Brain microvascular endothelial cell (primary cell): ENCODE measurements around the gene PDF.
"Not testable (repeated sequence)": the region's sequence is repeated elsewhere in the genome, so short reads cannot be mapped to it uniquely, and the experiment has no call there.

ENCODE experiments used
- DNase-seq: peaks from one replicate; pipeline ENCODE4 v3.0.0-alpha.2; 2020
- H3K27ac ChIP-seq: fragments of 250-450 bp; sonication (Bioruptor Pico); 2 replicates; pipeline ENCODE4 v1.5.1; 2020; ENCODE audit warnings: mild to moderate bottlenecking, moderate library complexity
- H3K27me3 ChIP-seq: fragments of 250-450 bp; sonication (Bioruptor Pico); replicated peaks from 2 replicates; pipeline ENCODE4 v1.5.1; 2020; ENCODE audit warnings: mild to moderate bottlenecking
- H3K36me3 ChIP-seq: fragments of 250-450 bp; sonication (Bioruptor Pico); replicated peaks from 2 replicates; pipeline ENCODE4 v1.5.1; 2020; ENCODE audit warnings: mild to moderate bottlenecking
- H3K4me3 ChIP-seq: 2 replicates; pipeline ENCODE4 v1.5.1; 2011; ENCODE audit warnings: low read depth, mild to moderate bottlenecking, control low read depth, low read length, moderate library complexity
- in situ Hi-C: cut with HindIII; loops from 2 replicates; pipeline ENCODE4 v1.10.0; 2017; ENCODE audit warnings: low sequenced_read_pairs, low pct_ligation_motif_present
- TF ChIP-seq, protein P1 (sequence below): IDR thresholded peaks from 2 replicates; pipeline ENCODE4 v1.5.1; 2011; ENCODE audit warnings: low read depth, mild to moderate bottlenecking, moderate library complexity, low read length, control low read depth, inconsistent platforms; ENCODE audit errors: missing control alignments

PDF gene

DNA sequence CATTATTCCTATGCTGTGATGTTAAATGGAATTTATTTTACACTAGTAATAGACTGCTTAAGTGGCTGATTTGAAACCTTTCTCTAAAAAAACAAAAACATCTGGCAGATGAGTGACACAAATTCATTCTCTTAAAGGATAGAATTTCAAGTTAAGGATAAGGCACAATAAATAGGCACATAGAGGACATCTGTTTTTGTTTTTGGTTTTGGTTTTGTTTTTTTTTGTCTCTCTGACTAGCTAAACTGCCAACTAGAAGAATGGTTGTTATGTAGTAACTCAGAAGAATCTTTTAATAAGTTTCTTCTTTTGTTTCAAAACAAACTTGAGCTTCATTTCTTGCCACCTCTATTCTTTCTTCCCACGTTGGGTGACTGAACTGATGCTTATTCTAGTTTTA, 24.4 kb downstream of the PDF start:
- TF ChIP-seq, protein P1, sequence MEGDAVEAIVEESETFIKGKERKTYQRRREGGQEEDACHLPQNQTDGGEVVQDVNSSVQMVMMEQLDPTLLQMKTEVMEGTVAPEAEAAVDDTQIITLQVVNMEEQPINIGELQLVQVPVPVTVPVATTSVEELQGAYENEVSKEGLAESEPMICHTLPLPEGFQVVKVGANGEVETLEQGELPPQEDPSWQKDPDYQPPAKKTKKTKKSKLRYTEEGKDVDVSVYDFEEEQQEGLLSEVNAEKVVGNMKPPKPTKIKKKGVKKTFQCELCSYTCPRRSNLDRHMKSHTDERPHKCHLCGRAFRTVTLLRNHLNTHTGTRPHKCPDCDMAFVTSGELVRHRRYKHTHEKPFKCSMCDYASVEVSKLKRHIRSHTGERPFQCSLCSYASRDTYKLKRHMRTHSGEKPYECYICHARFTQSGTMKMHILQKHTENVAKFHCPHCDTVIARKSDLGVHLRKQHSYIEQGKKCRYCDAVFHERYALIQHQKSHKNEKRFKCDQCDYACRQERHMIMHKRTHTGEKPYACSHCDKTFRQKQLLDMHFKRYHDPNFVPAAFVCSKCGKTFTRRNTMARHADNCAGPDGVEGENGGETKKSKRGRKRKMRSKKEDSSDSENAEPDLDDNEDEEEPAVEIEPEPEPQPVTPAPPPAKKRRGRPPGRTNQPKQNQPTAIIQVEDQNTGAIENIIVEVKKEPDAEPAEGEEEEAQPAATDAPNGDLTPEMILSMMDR, result no peak
- no peaks in the 10 kb centered on the region for H3K36me3 ChIP-seq
- H3K27ac ChIP-seq, result no peak overlapping the region
- H3K4me3 ChIP-seq, result no peak overlapping the region
- in situ Hi-C loops, result no loop called here
- H3K27me3 ChIP-seq, result no peaks in the 10 kb centered on the region
- no peak for DNase-seq

DNA sequence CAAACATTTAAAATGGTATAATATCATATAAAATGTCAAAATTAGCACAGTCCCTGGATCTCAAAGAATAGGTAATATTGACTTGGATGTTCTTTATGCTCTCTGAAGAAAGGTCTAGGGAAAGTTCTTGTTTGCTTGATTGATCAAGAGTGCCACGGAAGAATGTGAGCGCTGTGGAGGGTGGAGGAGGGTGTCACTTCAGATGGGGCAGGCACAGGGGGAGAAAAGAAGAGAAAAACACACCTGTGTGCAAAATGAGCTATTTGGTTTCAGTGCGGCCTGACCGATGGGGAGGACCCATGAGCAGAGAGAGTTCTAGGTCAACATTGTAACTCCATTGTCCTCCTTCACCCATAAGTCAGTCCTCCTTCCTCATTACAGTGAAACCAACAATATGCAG, 28.1 kb downstream of the PDF start:
- TF ChIP-seq, protein P1, result no peak
- in situ Hi-C loops, result no loop called here
- no peak for DNase-seq
- H3K4me3 ChIP-seq, result no peak overlapping the region
- peaks cover 12% of the 10 kb centered on the region for H3K36me3 ChIP-seq
- no peak overlapping the region for H3K27ac ChIP-seq
- H3K27me3 ChIP-seq, result no peaks in the 10 kb centered on the region

DNA sequence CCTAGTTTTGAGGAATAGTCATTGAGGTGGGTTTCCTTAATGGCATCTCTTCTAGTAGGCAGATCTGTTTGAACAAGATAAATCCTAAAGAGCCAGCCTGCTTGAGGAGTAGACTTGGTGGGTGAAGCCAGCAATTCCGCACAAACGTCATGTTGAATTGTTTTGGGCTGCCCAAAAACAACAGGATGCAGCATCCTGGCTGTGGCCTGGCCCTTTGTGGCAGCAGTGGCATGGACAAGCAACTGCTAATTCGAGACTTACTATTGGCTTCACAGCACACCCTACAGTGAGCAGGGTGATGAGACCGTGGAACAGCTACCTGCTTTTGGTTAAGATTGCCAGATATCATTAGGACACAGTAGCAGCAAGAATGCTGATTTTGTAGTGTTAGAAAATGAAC, 28.5 kb downstream of the PDF start:
- Histone ChIP-seq H3K36me3 (peaks cover 12% of the 10 kb centered on the region), H3K4me3 (no peak overlapping the region), H3K27ac (no peak overlapping the region), H3K27me3 (no peaks in the 10 kb centered on the region)
- TF ChIP-seq, protein P1, result no peak
- in situ Hi-C loops, result no loop called here
- no peak for DNase-seq

DNA sequence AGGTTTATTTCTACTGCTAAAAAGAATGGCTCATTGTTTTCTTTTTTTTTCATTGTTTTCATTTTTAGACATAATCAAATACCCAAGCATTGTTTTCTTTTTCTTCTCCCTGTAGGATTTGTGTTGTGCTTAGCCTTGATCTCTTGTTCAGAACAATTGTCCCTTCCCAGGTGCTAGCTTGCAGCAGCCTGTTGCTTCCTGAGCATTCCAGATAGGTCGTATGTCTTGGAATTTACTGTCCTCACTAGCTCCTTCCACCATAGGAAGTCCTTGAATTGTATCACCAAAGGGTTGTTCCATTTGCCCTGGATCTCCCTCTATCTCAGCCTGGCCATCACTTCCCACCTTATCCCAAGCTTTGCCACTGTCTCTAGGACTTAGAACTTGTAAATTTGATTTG, 29.2 kb downstream of the PDF start:
- Histone ChIP-seq H3K27ac (no peak overlapping the region), H3K36me3 (peaks cover 12% of the 10 kb centered on the region), H3K27me3 (no peaks in the 10 kb centered on the region), H3K4me3 (no peak overlapping the region)
- in situ Hi-C loops, result no loop called here
- TF ChIP-seq, protein P1, result no peak
- DNase-seq, result no peak

DNA sequence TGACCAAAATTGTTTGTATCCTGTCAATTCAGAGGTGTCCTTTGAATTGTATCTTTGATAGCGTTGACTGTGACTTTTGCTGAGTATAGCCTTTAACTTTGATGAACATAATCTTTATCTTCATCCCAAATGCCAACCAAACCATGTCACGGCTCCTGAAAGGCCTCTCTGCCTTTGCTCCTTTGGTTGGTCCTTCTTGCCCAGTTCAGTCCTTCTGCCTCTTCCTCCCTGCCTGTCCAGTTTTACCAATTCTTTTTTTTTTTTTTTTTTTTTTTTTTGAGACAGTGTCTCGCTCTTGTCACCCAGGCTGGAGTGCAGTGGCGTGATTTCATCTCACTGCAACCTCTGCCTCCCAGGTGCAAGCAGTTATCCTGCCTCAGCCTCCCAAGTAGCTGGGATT, 32.1 kb downstream of the PDF start:
- no peak overlapping the region for H3K4me3 ChIP-seq
- H3K27me3 ChIP-seq, result no peaks in the 10 kb centered on the region
- in situ Hi-C loops, result no loop called here
- TF ChIP-seq, protein P1, result no peak
- no peak for DNase-seq
- H3K36me3 ChIP-seq, result peaks cover 12% of the 10 kb centered on the region
- H3K27ac ChIP-seq, result no peak overlapping the region

DNA sequence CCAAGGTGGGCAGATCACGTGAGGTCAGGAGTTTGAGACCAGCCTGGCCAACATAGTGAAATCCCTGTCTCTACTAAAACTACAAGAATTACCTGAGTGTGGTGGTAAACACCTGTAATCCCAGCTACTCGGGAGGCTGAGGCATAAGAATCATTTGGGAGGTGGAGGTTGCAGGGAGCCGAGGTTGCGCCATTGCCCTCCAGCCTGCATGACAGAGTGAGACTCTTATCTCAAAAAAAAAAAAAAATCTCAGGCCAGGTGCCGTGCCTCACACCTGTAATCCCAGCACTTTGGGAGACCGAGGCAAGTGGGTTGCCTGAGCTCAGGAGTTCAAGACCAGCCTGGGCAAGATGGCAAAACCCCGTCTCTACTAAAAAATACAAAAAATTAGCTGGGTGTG, 33.6 kb downstream of the PDF start:
- DNase-seq, in situ Hi-C loops, H3K4me3 ChIP-seq, H3K27ac ChIP-seq, H3K27me3 ChIP-seq: not testable (repeated sequence)
- peaks cover 12% of the 10 kb centered on the region for H3K36me3 ChIP-seq
